Type B pancreatic cell (in vitro differentiated cells): ENCODE results near the gene MEX3C. TPM values are rescaled to one million over a fixed set of nuclear protein-coding genes. Genes with fewer than 3 reads are reported as not detected.

ENCODE experiments used
- DNase-seq: peaks from one replicate; pipeline ENCODE4 v3.0.0; 2021; ENCODE audit warnings: mixed read lengths; ENCODE audit not compliant: unreplicated experiment; ENCODE audit errors: extremely low spot score
- H3K27ac Mint-ChIP-seq: 2 replicates; pipeline ENCODE4 v1.8.0; 2021; ENCODE audit warnings: mild to moderate bottlenecking, mixed read lengths
- H3K27me3 Mint-ChIP-seq: 2 replicates; pipeline ENCODE4 v1.8.0; 2021; ENCODE audit warnings: mixed read lengths
- H3K36me3 Mint-ChIP-seq: 2 replicates; pipeline ENCODE4 v1.8.0; 2021; ENCODE audit warnings: mixed read lengths
- H3K4me1 Mint-ChIP-seq: one replicate; pipeline ENCODE4 v1.8.0; 2021; ENCODE audit warnings: mixed read lengths; ENCODE audit not compliant: unreplicated experiment
- H3K4me3 Mint-ChIP-seq: 2 replicates; pipeline ENCODE4 v1.8.0; 2021; ENCODE audit warnings: mild to moderate bottlenecking, mixed read lengths
- H3K9me3 Mint-ChIP-seq: 2 replicates; pipeline ENCODE4 v1.8.0; 2021; ENCODE audit warnings: mixed read lengths
- CTCF ChIP-seq: fragments of 200-600 bp; sonication (generic); conservative IDR thresholded peaks from 2 replicates; pipeline ENCODE4 v1.5.0; 2021; ENCODE audit warnings: antibody characterized with exemption, mild to moderate bottlenecking
- total RNA-seq: library from RNA; stranded (reverse); gene quantifications from 2 replicates; pipeline ENCODE4 v1.2.1, GENCODE V29; 2021; ENCODE audit warnings: low replicate concordance

Gene MEX3C
- total RNA-seq, 1 donor from 2014 or later, result 69.5 TPM

DNA sequence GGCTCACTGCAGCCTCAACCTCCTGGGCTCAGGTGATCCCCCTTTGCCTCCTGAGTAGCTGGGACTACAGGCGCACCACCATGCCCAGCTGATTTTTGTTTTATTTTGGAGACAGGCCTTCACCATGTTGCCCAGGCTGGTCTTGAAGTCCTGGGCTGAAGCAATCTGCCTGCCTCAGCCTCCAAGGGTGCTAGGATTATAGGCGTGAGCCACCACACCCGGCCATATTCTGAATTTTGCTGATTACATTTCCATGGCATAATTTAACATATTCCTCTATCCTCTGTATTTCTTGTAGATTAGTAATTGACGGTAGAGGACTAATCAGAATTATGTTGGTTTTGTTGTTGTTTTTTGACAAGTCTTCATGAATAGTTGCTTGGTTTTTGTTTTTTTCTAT is 50.6 kb downstream of the MEX3C start:
- H3K36me3 Mint-ChIP-seq, result no peaks in the 10 kb centered on the region
- TF ChIP-seq CTCF, result no peak
- peaks cover 5% of the 10 kb centered on the region for H3K4me1 Mint-ChIP-seq
- peaks cover 5% of the 10 kb centered on the region for H3K9me3 Mint-ChIP-seq
- H3K27me3 Mint-ChIP-seq, result no peaks in the 10 kb centered on the region
- DNase-seq, result no peak
- H3K4me3 Mint-ChIP-seq, result no peak overlapping the region
- no peak overlapping the region for H3K27ac Mint-ChIP-seq

DNA sequence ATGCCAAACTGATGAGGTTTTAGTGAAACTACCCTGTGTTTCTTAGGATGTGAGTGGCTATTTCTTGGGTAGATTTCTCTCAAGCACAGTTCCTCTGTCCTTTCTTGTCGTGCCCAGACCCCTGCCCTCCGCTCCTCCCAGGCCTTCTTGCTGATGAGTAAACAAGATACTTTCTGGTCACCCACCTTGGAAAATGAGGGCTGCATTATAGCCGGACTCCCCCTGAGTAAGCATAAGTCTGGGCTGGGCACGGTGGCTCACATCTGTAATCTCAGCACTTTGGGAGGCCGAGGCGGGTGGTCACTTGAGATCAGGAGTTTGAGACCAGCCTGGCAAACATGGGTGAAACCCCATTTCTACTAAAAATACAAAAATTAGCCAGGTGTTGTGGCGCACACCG is 58.5 kb downstream of the MEX3C start:
- TF ChIP-seq CTCF, result no peak
- Mint-ChIP-seq H3K27me3 (no peaks in the 10 kb centered on the region), H3K4me1 (no peaks in the 10 kb centered on the region), H3K36me3 (no peaks in the 10 kb centered on the region), H3K4me3 (no peak overlapping the region), H3K9me3 (no peaks in the 10 kb centered on the region), H3K27ac (no peak overlapping the region)
- no peak for DNase-seq

DNA sequence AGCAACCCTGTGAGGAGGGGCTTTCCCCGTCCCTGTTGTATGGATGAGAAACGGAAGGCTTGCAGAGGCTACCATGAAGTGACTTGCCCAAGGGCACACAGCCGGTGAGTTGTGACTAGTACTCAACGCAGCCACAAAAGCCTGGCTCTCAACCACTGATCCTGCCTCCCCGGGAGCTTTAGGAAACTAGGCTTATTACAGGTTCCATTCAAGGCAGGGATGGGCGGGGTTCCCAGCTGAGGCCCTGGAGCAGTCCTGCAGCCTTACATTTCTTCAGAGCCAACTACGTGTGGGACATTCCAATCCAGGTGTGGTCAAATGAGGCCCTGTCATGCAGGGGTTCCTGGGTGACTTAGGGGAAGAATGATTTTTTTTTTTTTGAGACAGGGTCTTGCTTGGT is 59.6 kb downstream of the MEX3C start:
- H3K27ac Mint-ChIP-seq, result peak overlapping the region; percentile 93
- H3K4me3 Mint-ChIP-seq, result peak overlapping the region; percentile 41
- DNase-seq, result no peak
- no peaks in the 10 kb centered on the region for H3K36me3 Mint-ChIP-seq
- H3K4me1 Mint-ChIP-seq, result no peaks in the 10 kb centered on the region
- no peaks in the 10 kb centered on the region for H3K27me3 Mint-ChIP-seq
- TF ChIP-seq CTCF, result no peak
- H3K9me3 Mint-ChIP-seq, result no peaks in the 10 kb centered on the region

- no peak for TF ChIP-seq CTCF
- H3K4me3 Mint-ChIP-seq, result peak overlapping the region; percentile 45
- H3K27me3 Mint-ChIP-seq, result no peaks in the 10 kb centered on the region
- no peaks in the 10 kb centered on the region for H3K4me1 Mint-ChIP-seq
- H3K27ac Mint-ChIP-seq, result peak overlapping the region; percentile 93
- H3K9me3 Mint-ChIP-seq, result no peaks in the 10 kb centered on the region
- H3K36me3 Mint-ChIP-seq, result no peaks in the 10 kb centered on the region
- no peak for DNase-seq
Observed at GRCh38 chr18:51137026-51137729, 60.3 kb downstream of the MEX3C start.

- Mint-ChIP-seq H3K36me3 (no peaks in the 10 kb centered on the region), H3K9me3 (no peaks in the 10 kb centered on the region), H3K4me3 (no peak overlapping the region), H3K4me1 (no peaks in the 10 kb centered on the region), H3K27ac (peak overlapping the region; percentile 58), H3K27me3 (no peaks in the 10 kb centered on the region)
- DNase-seq, result no peak
- peak; percentile 51 for TF ChIP-seq CTCF
Observed at GRCh38 chr18:51135795-51136194, 61.7 kb downstream of the MEX3C start.
